Measurements from ENCODE around the gene FANCC. TPM values are rescaled to one million over a fixed set of nuclear protein-coding genes. Genes with fewer than 3 reads are reported as not detected.

The FANCC gene
- total and polyA plus RNA-seq, 4 donors: 8.3 to 32.4 (median 11.5) TPM

- Histone ChIP-seq H3K4me1 (ENCODE audit: control insufficient read depth in 4 of 4, insufficient read depth in 4 of 4, low read length in 3 of 4) (peaks cover 2 to 29% (median 16%) of the 10 kb centered on the region in 4 donors), H3K9ac (ENCODE audit: low read depth in 1 of 2, low read length in 2 of 2) (no peak overlapping the region), H3K4me3 (ENCODE audit: low read depth in 1 of 3, low read length in 3 of 3) (no peak overlapping the region), H3K27ac (ENCODE audit: low read depth in 1 of 2, low read length in 2 of 2) (no peak overlapping the region), H3K36me3 (ENCODE audit: control insufficient read depth in 4 of 4, insufficient read depth in 3 of 4, low read depth in 1 of 4, low read length in 3 of 4) (no peaks in the 10 kb centered on the region), H3K27me3 (ENCODE audit: control insufficient read depth in 4 of 4, insufficient read depth in 4 of 4, low read length in 3 of 4) (no peaks in the 10 kb centered on the region), H3K9me3 (ENCODE audit: control insufficient read depth in 4 of 4, low read length in 3 of 4) (no peaks in the 10 kb centered on the region)
- DNase-seq (ENCODE audit: low spot score): no peak
- 23% methylated on average over 1 of the region's 1 CpG for WGBS
- no peak for TF ChIP-seq ATF3 (IDR thresholded peaks at IDR 0.05)
Measured at GRCh38 chr9:95285307-95285706, 32.2 kb downstream of the FANCC start.

- 46% methylated on average over 9 of the region's 9 CpGs for WGBS
Measured at GRCh38 chr9:95284162-95285080, 33.1 kb downstream of the FANCC start.

GRCh38 chr9:95283673-95284072, 33.8 kb downstream of the FANCC start:
- H3K9ac ChIP-seq (ENCODE audit: low read depth in 1 of 2, low read length in 2 of 2): no peak overlapping the region
- no peaks in the 10 kb centered on the region for H3K27me3 ChIP-seq (ENCODE audit: control insufficient read depth in 4 of 4, insufficient read depth in 4 of 4, low read length in 3 of 4)
- no peaks in the 10 kb centered on the region for H3K9me3 ChIP-seq (ENCODE audit: control insufficient read depth in 4 of 4, low read length in 3 of 4)
- DNase-seq (ENCODE audit: low spot score): no peak
- 92% methylated on average over 2 of the region's 2 CpGs for WGBS
- peaks cover 2 to 29% (median 16%) of the 10 kb centered on the region in 4 donors for H3K4me1 ChIP-seq (ENCODE audit: control insufficient read depth in 4 of 4, insufficient read depth in 4 of 4, low read length in 3 of 4)
- H3K36me3 ChIP-seq (ENCODE audit: control insufficient read depth in 4 of 4, insufficient read depth in 3 of 4, low read depth in 1 of 4, low read length in 3 of 4): no peaks in the 10 kb centered on the region
- no peak overlapping the region for H3K4me3 ChIP-seq (ENCODE audit: low read depth in 1 of 3, low read length in 3 of 3)
- no peak overlapping the region for H3K27ac ChIP-seq (ENCODE audit: low read depth in 1 of 2, low read length in 2 of 2)
- TF ChIP-seq FOXA1 (IDR thresholded peaks at IDR 0.05) (no peak), HNF4G (IDR thresholded peaks at IDR 0.05) (no peak), SP1 (IDR thresholded peaks at IDR 0.05) (no peak), JUND (IDR thresholded peaks at IDR 0.05) (no peak), EGR1 (IDR thresholded peaks at IDR 0.05; ENCODE audit: low read depth in 2 of 2) (no peak), FOXA2 (IDR thresholded peaks at IDR 0.05) (no peak), REST (IDR thresholded peaks at IDR 0.05) (no peak), YY1 (IDR thresholded peaks at IDR 0.05) (no peak), GABPA (IDR thresholded peaks at IDR 0.05 in 1 of 2, conservative IDR thresholded peaks at IDR 0.05 in 1 of 2) (no peak), MAX (IDR thresholded peaks at IDR 0.05) (no peak), CTCF (IDR thresholded peaks at IDR 0.05; ENCODE audit: low read depth, low read length, missing input control) (no peak)

More at GRCh38 chr9:95284162-95285080, 33.1 kb downstream of the FANCC start:
- no peak for DNase-seq (ENCODE audit: low spot score)
- H3K36me3 ChIP-seq (ENCODE audit: control insufficient read depth in 4 of 4, insufficient read depth in 3 of 4, low read depth in 1 of 4, low read length in 3 of 4): no peaks in the 10 kb centered on the region
- no peak overlapping the region for H3K27ac ChIP-seq (ENCODE audit: low read depth in 1 of 2, low read length in 2 of 2)
- no peaks in the 10 kb centered on the region for H3K27me3 ChIP-seq (ENCODE audit: control insufficient read depth in 4 of 4, insufficient read depth in 4 of 4, low read length in 3 of 4)
- peak overlapping the region in 1 of 2 donors; percentile 28 for H3K9ac ChIP-seq (ENCODE audit: low read depth in 1 of 2, low read length in 2 of 2)
- no peak for TF ChIP-seq GABPA (IDR thresholded peaks at IDR 0.05 in 1 of 2, conservative IDR thresholded peaks at IDR 0.05 in 1 of 2)
- TF ChIP-seq FOXA2 (IDR thresholded peaks at IDR 0.05): peak; percentile 25
- no peak for TF ChIP-seq MAX (IDR thresholded peaks at IDR 0.05)
- TF ChIP-seq CTCF (IDR thresholded peaks at IDR 0.05; ENCODE audit: low read depth, low read length, missing input control): no peak
- peak in 1 of 2 donors; percentile 27 for TF ChIP-seq RAD21 (IDR thresholded peaks at IDR 0.05)
- no peak for TF ChIP-seq NR2F2 (IDR thresholded peaks at IDR 0.05)
- peak; percentile 38 to 63 for TF ChIP-seq RXRA (IDR thresholded peaks at IDR 0.05)
- peak; percentile 52 to 61 for TF ChIP-seq HNF4A (conservative IDR thresholded peaks at IDR 0.05)
- H3K4me3 ChIP-seq (ENCODE audit: low read depth in 1 of 3, low read length in 3 of 3): no peak overlapping the region
- no peaks in the 10 kb centered on the region for H3K9me3 ChIP-seq (ENCODE audit: control insufficient read depth in 4 of 4, low read length in 3 of 4)
- H3K4me1 ChIP-seq (ENCODE audit: control insufficient read depth in 4 of 4, insufficient read depth in 4 of 4, low read length in 3 of 4): peaks cover 2 to 29% (median 16%) of the 10 kb centered on the region in 4 donors

All from liver (tissue), 9 donors.